Activated CD8-positive, alpha-beta T cell treated with anti-CD3 and anti-CD28 coated beads, Interleukin-2, amount 10 ng/mL, durations not matched to agents 7 days and 5 days (primary cell): ENCODE measurements around the gene DUS1L. TPM values are rescaled to one million over a fixed set of nuclear protein-coding genes. Genes with fewer than 3 reads are reported as not detected.
A peak's percentile ranks its signal among the peaks of the same experiment; 100 is the strongest.

ENCODE experiments used
- ATAC-seq: fragments of 150-1000 bp; cut with Tn5 transposase; one replicate; pipeline ENCODE4 v1.10.0; 2021; ENCODE audit warnings: moderate library complexity
- CTCF ChIA-PET: fragments of 350-600 bp; sonication (Branson Sonifier 250); formaldehyde crosslinking; loops from one replicate; lab custom pipeline; 2021; ENCODE audit warnings: antibody characterized with exemption; lab: Charles Lee
- POLR2A ChIA-PET: fragments of 350-600 bp; sonication (Branson Sonifier 250); formaldehyde crosslinking; loops from one replicate; lab custom pipeline; 2021; ENCODE audit warnings: antibody characterized with exemption; lab: Charles Lee
- DNase-seq: peaks from one replicate; pipeline ENCODE4 v3.0.0-alpha.2; 2020
- H3K27ac Mint-ChIP-seq: one replicate; pipeline ENCODE4 v1.8.0; 2021; ENCODE audit warnings: mild to moderate bottlenecking, mixed read lengths
- H3K27me3 Mint-ChIP-seq: one replicate; pipeline ENCODE4 v1.8.0; 2021; ENCODE audit warnings: low read depth, mixed read lengths
- H3K36me3 Mint-ChIP-seq: one replicate; pipeline ENCODE4 v1.8.0; 2021; ENCODE audit warnings: low read depth, mixed read lengths
- H3K4me1 Mint-ChIP-seq: one replicate; pipeline ENCODE4 v1.8.0; 2021; ENCODE audit warnings: low read depth, mixed read lengths
- H3K4me3 Mint-ChIP-seq: one replicate; pipeline ENCODE4 v1.8.0; 2021; ENCODE audit warnings: mild to moderate bottlenecking, mixed read lengths
- H3K9me3 Mint-ChIP-seq: one replicate; pipeline ENCODE4 v1.8.0; 2022; ENCODE audit warnings: mixed read lengths; ENCODE audit not compliant: insufficient read depth
- total RNA-seq, 2 experiments: library from RNA; stranded (reverse); gene quantifications; one replicate each; pipeline ENCODE4 v1.2.3, GENCODE V29; 2021

Gene DUS1L
- total RNA-seq, 2 experiments from 2014 or later = 126 to 127 TPM

- Mint-ChIP-seq H3K27me3 (no peaks in the 10 kb centered on the region), H3K9me3 (no peaks in the 10 kb centered on the region), H3K36me3 (peaks cover 2% of the 10 kb centered on the region), H3K27ac (peak overlapping the region; percentile 72), H3K4me3 (peak overlapping the region; percentile 70), H3K4me1 (peaks cover 19% of the 10 kb centered on the region)
- ChIA-PET CTCF (interaction anchor here (0.7 to 1.2 kb wide), 2 partner anchors 26 to 34 kb away, joined by 3 read pairs; partner anchors contain the start of gene DCXR), POLR2A (interaction anchor here (0.6 to 1.5 kb wide), 4 partner anchors 13 to 134 kb away, joined by 3 to 5 read pairs (median 4); no protein-coding TSS in a partner anchor)
- DNase-seq (no peak), ATAC-seq (no peak)
Measured at GRCh38 chr17:82063424-82064415, 1.9 kb downstream of the DUS1L start.

GRCh38 chr17:82062984-82063368, 2.6 kb downstream of the DUS1L start:
- POLR2A ChIA-PET = interaction anchor here (1.0 kb wide), 2 partner anchors 23 to 95 kb away, joined by 3 read pairs; no protein-coding TSS in a partner anchor
- H3K27ac Mint-ChIP-seq = no peak overlapping the region
- no peaks in the 10 kb centered on the region for H3K27me3 Mint-ChIP-seq
- H3K9me3 Mint-ChIP-seq = no peaks in the 10 kb centered on the region
- H3K4me3 Mint-ChIP-seq = no peak overlapping the region
- peaks cover 19% of the 10 kb centered on the region for H3K4me1 Mint-ChIP-seq
- CTCF ChIA-PET = no interaction called here
- ATAC-seq (no peak), DNase-seq (no peak)
- H3K36me3 Mint-ChIP-seq = peaks cover 5% of the 10 kb centered on the region

DNA sequence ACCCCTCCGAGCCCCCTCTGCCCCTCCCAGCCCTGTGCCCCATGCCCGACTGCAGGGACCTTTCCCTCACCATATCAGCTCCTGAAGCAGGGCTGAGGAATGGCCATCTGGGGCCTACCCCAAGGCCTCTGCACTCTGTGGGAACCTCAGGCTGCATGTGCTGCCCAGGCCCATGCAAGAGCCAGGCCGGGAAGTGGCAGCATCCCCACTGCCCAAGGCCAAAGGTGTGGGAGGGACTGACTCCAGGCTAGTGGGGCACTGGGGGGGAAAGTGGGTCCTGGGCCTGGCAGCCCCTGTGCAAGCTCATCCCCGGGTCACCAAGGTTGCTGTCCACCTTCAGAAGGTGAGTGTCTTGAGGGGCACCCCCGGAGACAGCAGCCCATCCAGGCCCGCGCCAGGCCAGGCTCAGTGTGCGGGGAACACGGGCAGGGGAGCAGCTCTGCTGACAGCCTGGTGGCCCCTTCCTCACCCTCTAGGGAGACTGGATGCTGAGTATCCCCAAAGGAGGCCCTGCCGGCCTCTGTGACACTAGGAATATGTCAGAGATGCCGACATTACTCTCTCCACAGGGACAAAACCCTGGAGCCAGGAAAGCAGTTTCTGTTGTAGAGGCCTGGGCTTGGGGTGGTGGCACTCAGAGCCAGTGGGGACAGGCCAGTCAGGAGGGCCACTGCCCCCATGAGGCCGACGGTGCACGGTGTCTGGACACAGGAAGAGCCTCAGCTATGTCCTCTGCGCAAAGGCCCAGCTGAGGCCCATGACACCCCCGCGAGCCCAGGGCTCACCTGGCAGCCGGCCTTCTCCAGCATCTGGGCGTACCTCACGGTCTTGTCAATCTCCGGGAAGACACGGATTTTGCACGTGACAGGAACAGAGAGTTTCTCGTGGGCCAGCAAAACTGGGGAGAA, 3.3 kb downstream of the DUS1L start:
- Mint-ChIP-seq H3K9me3 (no peaks in the 10 kb centered on the region), H3K27me3 (no peaks in the 10 kb centered on the region), H3K4me1 (peaks cover 19% of the 10 kb centered on the region), H3K36me3 (peaks cover 9% of the 10 kb centered on the region), H3K27ac (no peak overlapping the region), H3K4me3 (no peak overlapping the region)
- ChIA-PET POLR2A (no interaction called here), CTCF (no interaction called here)
- DNase-seq (no peak), ATAC-seq (no peak)

DNA sequence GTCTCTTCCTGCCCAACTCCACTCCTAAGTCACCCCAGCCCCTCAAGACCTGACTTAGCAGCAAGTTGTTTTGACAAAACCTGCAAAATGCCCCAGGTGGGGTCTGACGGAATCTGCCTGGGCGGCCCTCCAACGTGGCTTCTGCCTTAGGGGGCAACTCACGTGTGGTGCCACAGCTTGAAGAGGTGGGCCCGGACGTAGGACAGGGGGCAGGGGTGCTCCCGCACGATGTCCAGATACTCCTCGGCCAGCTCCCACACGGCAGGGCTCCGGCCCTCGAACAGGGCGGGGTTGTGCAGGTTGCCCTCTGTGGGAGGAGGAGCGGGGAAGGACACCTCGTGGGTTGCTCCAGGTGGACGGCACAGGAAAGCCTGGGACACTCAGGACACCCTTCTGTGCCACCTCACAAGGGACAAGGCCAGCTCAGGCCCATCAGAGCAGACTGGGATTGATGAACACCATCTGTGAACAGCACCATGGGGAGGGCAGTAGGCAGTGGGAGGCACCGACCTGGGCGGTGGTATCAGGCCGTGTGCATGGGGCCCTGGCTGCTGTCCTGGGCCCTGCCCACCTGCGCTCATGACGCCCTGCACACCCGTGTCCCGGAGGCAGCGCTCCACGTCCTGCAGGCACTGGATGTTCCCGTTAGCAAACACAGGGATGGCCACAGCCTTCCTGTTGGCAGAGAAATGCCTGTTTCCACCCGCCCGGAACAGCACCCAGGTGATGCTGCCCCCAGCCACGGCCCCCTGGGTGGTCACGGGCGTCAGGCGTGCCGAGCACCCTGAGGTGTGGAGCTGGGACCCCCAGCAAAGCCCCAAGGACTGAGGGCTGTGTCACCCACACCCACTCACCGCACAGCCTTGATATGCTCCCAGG, 4.3 kb downstream of the DUS1L start:
- Mint-ChIP-seq H3K9me3 (no peaks in the 10 kb centered on the region), H3K4me1 (peaks cover 14% of the 10 kb centered on the region), H3K36me3 (peaks cover 9% of the 10 kb centered on the region), H3K27ac (no peak overlapping the region), H3K27me3 (no peaks in the 10 kb centered on the region), H3K4me3 (no peak overlapping the region)
- DNase-seq (no peak), ATAC-seq (no peak)
- POLR2A ChIA-PET = interaction anchor here (0.5 kb wide), 1 partner anchor 784 kb away, joined by 3 read pairs; no protein-coding TSS in a partner anchor
- CTCF ChIA-PET = no interaction called here

- H3K4me1 Mint-ChIP-seq = peaks cover 11% of the 10 kb centered on the region
- no peak for DNase-seq
- ATAC-seq = no peak
Measured at GRCh38 chr17:82060614-82061013, 5.0 kb downstream of the DUS1L start.

GRCh38 chr17:82060001-82060380, 5.6 kb downstream of the DUS1L start:
- CTCF ChIA-PET = interaction anchor here (1.9 kb wide), 1 partner anchor 22 kb away, joined by 4 read pairs; the partner anchor contains the start of gene DCXR
- ATAC-seq (no peak), DNase-seq (no peak)
- H3K4me1 Mint-ChIP-seq = peaks cover 12% of the 10 kb centered on the region
- no peaks in the 10 kb centered on the region for H3K9me3 Mint-ChIP-seq
- POLR2A ChIA-PET = no interaction called here
- H3K36me3 Mint-ChIP-seq = peaks cover 11% of the 10 kb centered on the region
- no peak overlapping the region for H3K4me3 Mint-ChIP-seq
- H3K27me3 Mint-ChIP-seq = no peaks in the 10 kb centered on the region
- no peak overlapping the region for H3K27ac Mint-ChIP-seq

More at GRCh38 chr17:82060614-82061013, 5.0 kb downstream of the DUS1L start:
- peaks cover 11% of the 10 kb centered on the region for H3K36me3 Mint-ChIP-seq
- CTCF ChIA-PET = interaction anchor here (1.9 kb wide), 1 partner anchor 23 kb away, joined by 4 read pairs; the partner anchor contains the start of gene DCXR
- H3K27ac Mint-ChIP-seq = no peak overlapping the region
- POLR2A ChIA-PET = interaction anchor here (0.5 kb wide), 1 partner anchor 784 kb away, joined by 3 read pairs; no protein-coding TSS in a partner anchor
- H3K27me3 Mint-ChIP-seq = no peaks in the 10 kb centered on the region
- H3K4me3 Mint-ChIP-seq = no peak overlapping the region
- no peaks in the 10 kb centered on the region for H3K9me3 Mint-ChIP-seq

GRCh38 chr17:82059272-82060000, 6.2 kb downstream of the DUS1L start:
- Mint-ChIP-seq H3K4me3 (no peak overlapping the region), H3K4me1 (peaks cover 13% of the 10 kb centered on the region), H3K9me3 (no peaks in the 10 kb centered on the region), H3K36me3 (peaks cover 11% of the 10 kb centered on the region), H3K27me3 (no peaks in the 10 kb centered on the region), H3K27ac (no peak overlapping the region)
- ChIA-PET CTCF (interaction anchor here (1.0 to 1.9 kb wide), 2 partner anchors 22 to 100 kb away, joined by 4 read pairs; partner anchors contain the start of gene DCXR), POLR2A (no interaction called here)
- DNase-seq (no peak), ATAC-seq (no peak)

GRCh38 chr17:82058855-82059249, 6.8 kb downstream of the DUS1L start:
- Mint-ChIP-seq H3K9me3 (no peaks in the 10 kb centered on the region), H3K4me1 (peaks cover 7% of the 10 kb centered on the region), H3K27me3 (no peaks in the 10 kb centered on the region), H3K27ac (no peak overlapping the region), H3K36me3 (peaks cover 11% of the 10 kb centered on the region), H3K4me3 (no peak overlapping the region)
- no peak for ATAC-seq
- ChIA-PET CTCF (interaction anchor here (1.0 to 1.9 kb wide), 2 partner anchors 21 to 99 kb away, joined by 4 read pairs; partner anchors contain the start of gene DCXR), POLR2A (no interaction called here)
- no peak for DNase-seq

DNA sequence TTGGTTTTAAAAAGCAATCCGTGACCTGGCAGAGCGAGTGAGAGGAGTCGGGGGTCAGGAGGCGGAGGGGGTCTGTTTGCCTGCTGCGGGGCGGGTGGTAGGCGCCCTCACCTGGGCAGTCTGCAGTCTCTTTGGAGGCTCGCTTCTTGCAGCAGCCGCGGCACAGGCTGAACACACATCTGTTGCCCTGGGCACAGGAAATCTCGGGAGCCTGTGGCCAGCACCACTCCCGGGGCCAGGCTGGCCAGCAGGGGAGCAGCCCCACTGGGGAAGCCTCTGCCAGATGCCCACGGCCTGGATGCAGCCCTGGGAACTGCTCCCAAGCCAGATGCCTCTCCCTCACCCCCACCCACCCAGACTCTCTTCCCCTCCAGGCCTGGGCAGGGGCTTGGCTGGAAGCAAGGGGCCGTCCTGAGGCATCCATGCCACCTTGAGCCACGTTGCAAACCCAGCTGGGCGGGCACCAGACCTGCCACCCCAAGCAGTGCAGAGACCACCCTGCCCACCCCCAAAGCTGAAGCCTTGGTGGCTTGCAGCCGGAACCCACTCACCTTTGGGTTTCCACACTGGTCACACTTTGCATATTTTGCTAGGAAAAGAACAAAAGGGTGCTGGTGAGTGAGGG, 7.3 kb downstream of the DUS1L start:
- no peak for ATAC-seq
- Mint-ChIP-seq H3K36me3 (peaks cover 11% of the 10 kb centered on the region), H3K27ac (no peak overlapping the region), H3K27me3 (no peaks in the 10 kb centered on the region), H3K4me3 (no peak overlapping the region), H3K9me3 (no peaks in the 10 kb centered on the region), H3K4me1 (peaks cover 8% of the 10 kb centered on the region)
- no peak for DNase-seq
- ChIA-PET POLR2A (no interaction called here), CTCF (no interaction called here)
